H54 (cell line): ENCODE results near the gene ACTRT2.

Experiments used
- DNase-seq: peaks from one replicate; pipeline ENCODE4 v3.0.0; 2011; ENCODE audit warnings: low spot score, mixed read lengths; ENCODE audit not compliant: insufficient read length
- FAIRE-seq: peaks from 3 replicates; lab custom pipeline; 2011; peaks lifted over from hg19 to GRCh38; lab: Jason Lieb, UNC
- POLR2A ChIP-seq: IDR thresholded peaks from 2 replicates; pipeline ENCODE4 v1.6.1; 2011; ENCODE audit warnings: low read depth, mild to moderate bottlenecking, low read length

Gene ACTRT2

DNA sequence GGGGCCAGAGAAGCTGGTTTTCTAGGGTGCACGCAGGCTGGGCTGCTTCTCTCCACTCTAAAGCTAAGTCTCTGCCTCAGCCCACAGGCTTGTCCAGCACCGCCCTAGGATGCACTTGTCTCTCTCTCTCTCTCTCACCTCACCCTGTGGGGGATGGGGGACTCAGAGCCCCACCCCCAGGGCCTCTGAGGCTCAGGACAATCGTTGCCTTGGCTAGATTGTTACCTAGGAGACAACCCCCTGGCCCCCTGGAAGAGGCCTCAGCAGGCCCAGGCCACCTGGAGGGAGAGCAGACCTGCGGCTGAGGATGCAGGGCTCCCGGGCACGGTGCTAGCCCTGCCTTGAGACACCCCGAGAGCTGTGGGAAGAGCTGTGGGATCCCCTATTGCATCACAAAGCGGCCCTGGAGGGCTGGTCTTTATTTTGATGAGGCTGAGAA lies at the start of gene ACTRT2:
ACTRT2 (plus strand) TSS at position 235 of the 439 bp plus-strand sequence. CDS start 220 bp downstream, outside the sequence.
- DNase-seq (no peak), FAIRE-seq (no peak)

DNA sequence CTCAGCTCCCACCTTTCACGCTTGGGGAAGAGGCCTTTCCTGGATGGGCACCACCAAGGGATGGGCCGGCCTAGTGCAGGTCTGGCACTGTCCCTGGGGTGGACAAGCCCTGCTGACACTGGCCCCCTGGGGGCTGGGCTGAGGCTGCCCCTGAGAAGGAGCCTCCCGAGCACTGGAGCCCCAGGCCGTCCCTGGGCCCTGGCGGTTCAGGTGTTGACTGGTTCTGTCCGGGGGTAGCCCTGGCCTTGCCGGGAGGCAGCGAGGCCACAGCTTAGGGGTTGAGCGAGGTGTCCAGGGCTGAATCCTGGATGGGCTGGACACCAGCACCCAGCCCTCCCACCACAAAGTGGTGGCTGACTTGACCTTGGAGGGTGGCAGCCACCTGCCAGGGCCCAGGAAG lies 49.7 kb upstream of the ACTRT2 start:
- FAIRE-seq: no peak
- no peak for DNase-seq
- no peak for TF ChIP-seq POLR2A

More for the DNA sequence above, at the start of gene ACTRT2:
- no peak for TF ChIP-seq POLR2A

- TF ChIP-seq POLR2A: no peak
- DNase-seq: no peak
- FAIRE-seq: no peak
Observed at GRCh38 chr1:2972011-2972878, 49.0 kb upstream of the ACTRT2 start.

DNA sequence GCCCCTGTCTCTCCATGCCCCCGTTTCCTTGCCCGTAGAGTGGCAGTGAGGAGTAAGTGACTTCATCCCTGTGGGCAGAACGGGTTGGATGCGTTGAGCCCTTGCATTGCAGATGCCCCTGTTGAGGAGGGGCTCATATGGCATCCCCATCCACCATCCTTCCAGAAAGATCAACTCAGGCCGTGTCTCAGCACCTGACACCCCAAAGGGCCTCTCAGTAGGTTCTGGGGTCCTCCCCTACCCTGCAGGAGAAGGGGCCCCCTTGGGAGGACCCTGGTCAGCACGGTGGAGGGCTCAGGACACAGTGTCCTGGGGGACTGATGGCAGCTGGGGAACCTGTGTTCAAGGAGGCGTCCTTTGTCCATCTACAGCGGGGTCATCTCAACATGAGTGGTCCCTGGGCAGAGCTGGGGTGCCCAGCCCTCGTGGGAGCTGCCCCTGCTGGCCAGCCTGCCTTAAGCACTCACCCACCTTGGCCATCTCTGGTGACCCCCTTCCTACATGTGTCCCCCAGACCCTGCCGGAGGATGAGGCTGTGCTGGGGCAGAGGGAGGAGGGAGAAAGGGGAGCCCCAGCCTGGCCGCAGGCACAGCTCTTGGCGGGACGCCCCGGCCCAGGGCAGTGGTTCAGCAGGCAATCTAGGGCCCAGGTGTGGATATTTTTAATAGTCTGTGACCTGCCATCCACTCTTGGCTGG lies 48.2 kb upstream of the ACTRT2 start:
- TF ChIP-seq POLR2A: no peak
- FAIRE-seq (no peak), DNase-seq (no peak)

DNA sequence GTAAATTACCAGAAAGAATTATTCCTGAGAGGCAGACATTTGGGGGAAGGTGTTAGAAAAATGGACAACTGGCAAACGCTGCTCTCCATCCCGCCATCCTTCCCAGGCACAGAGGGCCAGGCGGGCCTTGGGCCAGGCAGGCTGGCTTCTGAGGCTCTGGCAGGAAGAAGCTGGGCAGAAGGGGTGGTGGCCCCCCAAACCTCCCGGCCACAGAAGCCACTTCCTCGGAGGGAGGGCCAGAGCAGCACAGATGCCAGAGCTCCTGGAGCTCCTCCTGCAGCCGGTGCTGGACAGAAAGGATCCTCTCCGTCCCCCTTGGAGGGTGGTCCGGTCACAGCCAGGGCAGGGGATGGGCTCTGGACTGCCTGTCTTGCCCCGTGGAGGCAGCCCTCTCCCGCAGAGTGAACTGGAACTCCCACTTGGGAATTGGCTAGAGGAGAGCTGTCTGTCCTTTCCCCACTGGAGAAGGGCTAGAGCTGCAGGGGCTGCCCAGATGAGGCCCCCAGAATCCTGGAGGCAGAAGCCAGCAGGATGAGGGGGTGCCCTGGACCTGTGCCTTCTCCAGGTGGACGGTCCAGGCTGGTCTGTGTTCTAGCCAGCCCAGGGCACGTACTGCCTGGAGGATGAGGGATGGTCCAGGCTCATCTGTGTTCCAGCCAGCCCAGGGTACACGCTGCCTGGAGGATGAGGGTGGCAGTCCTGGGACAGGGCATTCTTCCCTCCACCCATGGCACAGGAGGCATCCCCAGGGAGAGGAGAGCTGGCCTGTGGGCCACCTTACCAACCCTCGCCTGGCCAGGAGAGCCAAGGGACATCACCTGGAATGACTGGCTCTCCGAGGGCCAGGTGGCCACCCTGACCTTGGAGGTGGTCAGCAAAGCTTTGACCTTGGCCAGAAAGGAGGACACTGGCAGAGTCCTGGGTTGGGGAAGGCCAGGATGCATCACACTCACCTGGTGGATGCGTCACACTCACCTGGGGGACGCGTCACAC lies 47.4 kb upstream of the ACTRT2 start:
- no peak for FAIRE-seq
- no peak for TF ChIP-seq POLR2A
- no peak for DNase-seq

- DNase-seq (no peak), FAIRE-seq (no peak)
- TF ChIP-seq POLR2A: no peak
Observed at GRCh38 chr1:2974701-2975301, 46.5 kb upstream of the ACTRT2 start.

DNA sequence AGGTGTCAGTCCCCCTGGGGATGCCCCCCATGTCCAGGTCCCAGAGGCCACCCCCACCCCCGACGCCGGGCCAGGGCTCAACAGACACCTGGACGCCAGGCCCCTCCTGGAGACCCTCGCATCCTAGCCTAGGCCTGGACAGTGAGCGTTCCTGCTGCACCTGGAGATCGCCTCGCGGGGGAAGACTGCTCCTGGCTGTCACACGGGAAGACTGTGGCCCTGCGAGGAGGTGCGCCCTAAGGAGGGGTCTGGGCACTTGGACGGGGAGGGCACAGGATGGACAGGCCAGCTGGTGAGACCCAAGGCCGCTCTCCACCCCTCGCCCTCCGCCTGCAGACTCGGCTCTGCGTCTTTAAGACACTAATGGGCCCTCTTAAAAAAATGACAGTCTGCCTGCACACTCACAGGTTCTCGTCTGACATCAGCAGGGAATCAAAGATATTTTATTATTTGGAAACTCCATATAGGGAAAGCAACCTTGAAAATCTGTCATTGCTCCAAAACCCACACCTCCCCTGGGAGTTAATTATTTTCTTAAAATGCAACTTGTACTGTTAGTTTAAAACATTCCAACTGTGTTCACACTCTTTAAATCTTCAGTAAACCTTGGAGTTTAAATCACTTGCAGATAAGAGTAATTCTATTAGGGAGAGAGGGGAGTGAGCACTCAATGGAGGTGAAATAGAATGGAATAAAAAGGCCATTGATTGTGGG lies 45.6 kb upstream of the ACTRT2 start:
- no peak for FAIRE-seq
- DNase-seq: no peak
- no peak for TF ChIP-seq POLR2A

DNA sequence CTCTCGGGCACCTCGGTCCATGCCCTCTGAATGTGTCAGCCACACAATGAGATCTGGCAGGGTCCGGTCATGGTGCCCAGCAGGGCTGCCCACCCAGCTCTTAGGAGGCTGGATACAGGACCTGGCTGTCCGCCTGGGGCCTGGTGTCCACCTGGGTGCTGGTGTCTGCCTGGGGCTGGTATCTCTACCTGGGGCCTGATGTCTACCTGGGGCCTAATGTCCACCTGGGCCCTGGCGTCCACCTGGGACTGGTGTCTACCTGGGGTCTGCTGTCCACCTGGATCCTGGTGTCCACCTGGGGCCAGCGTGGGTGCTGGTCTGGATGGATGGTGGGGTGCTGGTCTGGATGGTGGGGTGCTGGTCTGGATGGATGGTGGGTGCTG lies 45.1 kb upstream of the ACTRT2 start:
- DNase-seq (no peak), FAIRE-seq (no peak)
- no peak for TF ChIP-seq POLR2A

GRCh38 chr1:2977886-2978611 lies 43.2 kb upstream of the ACTRT2 start:
- no peak for TF ChIP-seq POLR2A
- FAIRE-seq: no peak
- DNase-seq: no peak

DNA sequence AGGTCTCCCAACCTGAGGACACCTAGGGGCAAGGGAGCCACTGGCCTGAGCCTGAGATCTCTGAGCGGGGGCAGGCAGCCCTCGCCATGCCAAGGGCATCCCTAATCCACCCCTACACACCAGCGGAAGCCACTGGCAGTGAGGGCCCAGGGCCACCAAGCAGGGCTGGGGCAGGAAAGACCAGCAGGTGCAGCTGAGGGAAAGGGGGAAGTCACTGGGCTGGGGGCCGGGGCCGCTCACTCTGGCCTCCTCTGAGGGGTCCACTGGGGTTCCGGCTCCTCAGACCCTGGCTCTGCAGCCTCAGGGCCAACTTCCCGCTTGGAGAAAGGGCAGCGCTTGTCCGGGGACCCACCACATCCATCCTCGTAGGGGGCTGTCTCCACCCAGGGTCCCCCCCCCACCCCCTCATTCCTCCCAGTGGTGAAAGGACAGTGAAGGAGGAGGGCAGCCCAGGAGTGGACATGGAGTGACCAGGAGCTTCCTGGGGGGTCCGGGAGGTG lies 42.5 kb upstream of the ACTRT2 start:
- no peak for TF ChIP-seq POLR2A
- FAIRE-seq: no peak
- no peak for DNase-seq

DNA sequence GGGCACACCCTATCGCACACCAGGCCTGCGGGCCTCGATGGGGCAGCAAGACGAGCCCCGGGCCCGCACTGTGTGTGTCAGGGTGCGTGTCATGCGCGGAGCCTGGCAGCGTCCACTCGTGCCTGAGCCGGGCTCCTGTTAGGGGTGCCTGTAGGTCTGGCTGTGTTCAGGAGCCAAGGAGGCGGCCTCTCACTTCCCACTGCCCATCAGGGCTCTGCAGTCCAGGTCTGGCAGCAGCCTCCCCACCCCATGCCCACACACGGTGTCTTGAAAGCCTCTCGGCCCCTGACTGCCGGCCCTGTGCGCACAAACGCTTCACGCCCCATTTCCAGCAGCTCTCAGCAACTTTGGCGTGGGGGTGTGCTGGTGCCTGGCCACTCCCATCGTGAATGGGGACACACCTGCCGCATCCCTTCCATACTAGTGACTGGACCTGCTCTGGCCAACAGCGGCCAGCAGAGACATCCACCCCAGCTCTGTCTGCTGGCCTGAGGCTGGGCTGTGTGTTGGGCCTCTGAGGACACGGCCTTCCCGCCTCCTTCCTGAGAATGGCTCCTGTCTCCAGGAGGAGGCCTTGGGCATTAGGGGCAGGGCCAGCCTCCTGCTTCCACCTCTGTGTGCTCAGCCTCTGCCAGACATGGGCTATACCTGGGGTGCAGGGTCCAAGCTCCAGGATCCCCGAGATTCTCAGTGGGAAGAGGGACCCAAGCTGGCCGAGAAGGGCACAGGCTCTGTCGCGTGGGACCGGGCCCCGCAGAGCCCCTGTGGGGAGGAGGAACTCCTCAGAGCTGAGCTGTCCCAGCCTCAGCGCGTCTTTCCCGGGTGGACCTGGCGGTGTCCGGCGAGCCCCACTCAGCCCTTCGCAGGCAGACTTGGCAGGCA lies 41.8 kb upstream of the ACTRT2 start:
- no peak for FAIRE-seq
- no peak for TF ChIP-seq POLR2A
- no peak for DNase-seq
